Measurements from ENCODE around the gene CCNO.

GRCh38 chr5:55276771-55277170, 43.4 kb upstream of the CCNO start:
- no peak for TF ChIP-seq POLR2A (IDR thresholded peaks at IDR 0.05)
- no peak for TF ChIP-seq CTCF (IDR thresholded peaks at IDR 0.05)
- no peak for TF ChIP-seq EP300 (IDR thresholded peaks at IDR 0.05)
- no peak for TF ChIP-seq POLR2AphosphoS5 (IDR thresholded peaks at IDR 0.05)
